Putamen (tissue), 1 donor: ENCODE measurements around the gene RAB24.
A peak's percentile ranks its signal among the peaks of the same experiment; 100 is the strongest.
"Not testable (repeated sequence)": the region's sequence is repeated elsewhere in the genome, so short reads cannot be mapped to it uniquely, and the experiment has no call there.

Experiments used
- DNase-seq: peaks from one replicate; pipeline ENCODE4 v3.0.0-alpha.2; 2016; ENCODE audit warnings: low spot score

The RAB24 gene

GRCh38 chr5:177293819-177294581, 9.5 kb downstream of the RAB24 start:
- no peak for DNase-seq

- no peak for DNase-seq
Measured at GRCh38 chr5:177291735-177292134, 11.8 kb downstream of the RAB24 start.

- DNase-seq, result no peak
Measured at GRCh38 chr5:177290816-177291596, 12.5 kb downstream of the RAB24 start.

GRCh38 chr5:177288191-177288590, 15.3 kb downstream of the RAB24 start:
- DNase-seq, result no peak

GRCh38 chr5:177276886-177277285, 26.6 kb downstream of the RAB24 start:
- no peak for DNase-seq

GRCh38 chr5:177275883-177276282, 27.6 kb downstream of the RAB24 start:
- DNase-seq, result peak; percentile 56

- DNase-seq, result no peak
Measured at GRCh38 chr5:177271113-177271512, 32.4 kb downstream of the RAB24 start.

- no peak for DNase-seq
Measured at GRCh38 chr5:177270653-177271052, 32.9 kb downstream of the RAB24 start.

GRCh38 chr5:177269976-177270375, 33.5 kb downstream of the RAB24 start:
- no peak for DNase-seq

- no peak for DNase-seq
Measured at GRCh38 chr5:177269232-177269895, 34.2 kb downstream of the RAB24 start.

- DNase-seq, result no peak
Measured at GRCh38 chr5:177265395-177265794, 38.1 kb downstream of the RAB24 start.

GRCh38 chr5:177264178-177264577, 39.3 kb downstream of the RAB24 start:
- DNase-seq, result no peak

GRCh38 chr5:177261510-177261909, 42.0 kb downstream of the RAB24 start:
- DNase-seq, result no peak

GRCh38 chr5:177260961-177261360, 42.6 kb downstream of the RAB24 start:
- no peak for DNase-seq

- DNase-seq, result not testable (repeated sequence)
Measured at GRCh38 chr5:177258711-177259110, 44.8 kb downstream of the RAB24 start.

GRCh38 chr5:177256296-177256695, 47.2 kb downstream of the RAB24 start:
- DNase-seq, result no peak

GRCh38 chr5:177253252-177253651, 50.3 kb downstream of the RAB24 start:
- DNase-seq, result no peak
